GM04503 (cell line): ENCODE data around the gene ITCH.
A peak's percentile ranks its signal among the peaks of the same experiment; 100 is the strongest.
"Not testable (repeated sequence)": the region's sequence is repeated elsewhere in the genome, so short reads cannot be mapped to it uniquely, and the experiment has no call there.

Source experiments
- DNase-seq: peaks from one replicate; pipeline ENCODE4 v3.0.0-alpha.2; 2012; ENCODE audit warnings: low read depth

ITCH gene

DNA sequence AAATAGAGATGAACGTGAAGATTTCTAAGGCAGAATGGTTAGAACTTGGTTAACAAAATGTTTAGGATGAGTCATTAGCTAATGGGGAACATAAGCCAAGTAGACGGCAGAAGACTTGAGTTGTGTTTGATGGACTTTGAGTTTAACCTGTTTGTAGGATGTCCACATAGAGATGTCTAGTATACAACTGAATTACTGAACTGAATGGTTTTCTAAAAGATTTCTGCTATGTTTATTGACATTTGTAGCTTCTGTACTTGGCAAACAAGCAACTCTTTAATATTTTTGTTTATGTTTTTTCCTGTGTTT lies 98.7 kb downstream of the ITCH start:
- DNase-seq, result no peak

- no peak for DNase-seq
These were observed 105.9 kb downstream of the ITCH start for GRCh38 chr20:34468951-34469350.

DNA sequence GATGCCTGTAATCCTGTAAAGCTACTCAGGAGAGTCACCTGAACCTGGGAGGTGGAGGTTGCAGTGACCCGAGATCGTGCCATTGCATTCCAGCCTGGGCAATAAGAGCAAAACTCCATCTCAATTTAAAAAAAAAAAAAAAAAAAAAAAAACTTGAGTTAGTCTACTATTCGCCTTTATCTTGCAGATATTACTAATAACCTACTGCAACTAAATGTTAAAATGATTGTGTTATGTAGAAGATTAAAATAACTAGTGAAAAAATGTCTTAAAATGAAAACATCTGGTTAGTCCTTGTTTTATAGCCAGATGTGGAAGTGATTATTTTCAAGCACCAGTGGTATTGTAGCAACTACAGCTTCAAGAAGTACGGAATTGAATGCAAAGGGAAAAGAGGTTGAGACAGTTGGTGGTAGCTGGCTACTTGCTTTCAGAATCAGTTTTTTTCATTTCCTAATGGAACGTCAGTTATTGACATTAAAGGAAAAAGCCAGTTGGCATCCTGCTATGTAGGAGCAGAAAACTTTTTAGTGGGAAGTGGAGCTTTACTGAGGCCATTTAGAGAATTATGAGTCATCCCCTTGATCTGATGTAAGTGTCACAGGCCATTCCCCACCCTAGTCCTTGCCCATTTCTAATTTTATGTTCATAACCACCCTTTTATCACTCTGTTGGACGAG lies 109.3 kb downstream of the ITCH start:
- peak; percentile 39 for DNase-seq

GRCh38 chr20:34473262-34473883 lies 110.3 kb downstream of the ITCH start:
- DNase-seq, result no peak

DNA sequence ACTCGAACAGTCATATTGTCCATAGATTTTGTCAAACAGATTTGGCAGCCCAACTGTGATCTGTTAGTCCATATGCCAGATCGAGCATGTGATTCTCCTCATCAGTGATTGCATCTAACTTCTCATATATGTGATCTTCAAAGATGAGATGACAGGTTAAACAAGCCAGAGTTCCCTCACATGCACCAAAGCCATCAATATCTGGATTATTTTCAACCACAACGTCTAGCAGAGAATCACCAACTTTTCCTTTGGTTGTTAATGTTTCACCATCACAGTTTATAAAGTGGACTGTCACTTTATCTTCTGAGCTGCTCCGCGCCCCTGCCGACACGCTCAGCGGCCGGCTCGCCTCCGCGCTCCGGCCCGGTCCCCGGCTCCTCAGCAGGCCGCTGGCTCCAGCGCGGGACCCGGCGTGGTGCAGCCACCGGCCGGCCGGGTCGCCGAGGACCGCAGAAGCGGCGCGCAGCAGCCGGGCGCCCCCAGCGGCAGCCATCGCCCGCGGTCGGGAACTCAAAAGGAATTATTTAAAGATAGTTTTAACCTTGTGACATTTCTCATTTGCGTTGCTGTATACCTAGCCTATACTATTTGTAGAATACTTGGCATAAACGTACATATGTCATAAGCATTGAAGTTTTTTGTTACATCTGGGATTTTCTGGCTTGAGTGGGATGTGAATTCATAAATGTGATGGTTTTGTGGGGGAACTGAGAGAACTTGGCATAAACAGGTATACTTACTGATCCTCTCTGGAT lies 113.1 kb downstream of the ITCH start:
- no peak for DNase-seq

DNA sequence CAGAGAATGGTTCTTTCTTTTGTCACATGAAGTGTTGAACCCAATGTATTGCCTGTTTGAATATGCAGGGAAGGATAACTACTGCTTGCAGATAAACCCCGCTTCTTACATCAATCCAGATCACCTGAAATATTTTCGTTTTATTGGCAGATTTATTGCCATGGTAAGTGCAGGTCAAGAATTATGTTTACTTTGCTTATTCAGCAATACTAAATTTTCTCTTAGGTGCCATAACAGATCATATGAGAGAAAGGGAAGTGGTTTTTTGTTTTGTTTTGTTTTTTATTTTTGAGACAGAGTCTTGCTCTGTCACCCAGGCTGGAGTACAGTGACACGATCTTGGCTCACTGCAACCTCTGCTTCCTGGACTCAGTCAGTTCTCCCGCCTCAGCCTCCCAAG lies 116.6 kb downstream of the ITCH start:
- no peak for DNase-seq

DNA sequence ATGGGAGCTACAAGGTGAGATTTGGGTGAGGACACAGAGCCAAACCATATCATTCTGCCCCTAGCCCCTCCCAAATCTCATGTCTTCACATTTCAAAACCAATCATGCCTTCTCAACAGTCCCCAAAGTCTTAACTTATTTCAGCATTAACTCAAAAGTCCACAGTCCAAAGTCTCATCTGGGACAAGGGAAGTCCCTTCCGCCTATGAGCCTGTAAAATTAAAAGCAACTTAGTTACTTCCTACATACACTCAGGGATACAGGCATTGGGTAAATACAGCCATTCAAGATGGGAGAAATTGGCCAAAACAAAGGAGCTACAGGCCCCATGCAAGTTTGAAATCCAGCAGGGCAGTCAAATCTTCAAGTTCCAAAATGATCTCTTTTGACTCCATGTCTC lies 119.1 kb downstream of the ITCH start:
- DNase-seq, result not testable (repeated sequence)

- DNase-seq, result not testable (repeated sequence)
These were observed 120.6 kb downstream of the ITCH start for GRCh38 chr20:34483585-34484220.

- no peak for DNase-seq
These were observed 122.1 kb downstream of the ITCH start for GRCh38 chr20:34485068-34485634.

DNA sequence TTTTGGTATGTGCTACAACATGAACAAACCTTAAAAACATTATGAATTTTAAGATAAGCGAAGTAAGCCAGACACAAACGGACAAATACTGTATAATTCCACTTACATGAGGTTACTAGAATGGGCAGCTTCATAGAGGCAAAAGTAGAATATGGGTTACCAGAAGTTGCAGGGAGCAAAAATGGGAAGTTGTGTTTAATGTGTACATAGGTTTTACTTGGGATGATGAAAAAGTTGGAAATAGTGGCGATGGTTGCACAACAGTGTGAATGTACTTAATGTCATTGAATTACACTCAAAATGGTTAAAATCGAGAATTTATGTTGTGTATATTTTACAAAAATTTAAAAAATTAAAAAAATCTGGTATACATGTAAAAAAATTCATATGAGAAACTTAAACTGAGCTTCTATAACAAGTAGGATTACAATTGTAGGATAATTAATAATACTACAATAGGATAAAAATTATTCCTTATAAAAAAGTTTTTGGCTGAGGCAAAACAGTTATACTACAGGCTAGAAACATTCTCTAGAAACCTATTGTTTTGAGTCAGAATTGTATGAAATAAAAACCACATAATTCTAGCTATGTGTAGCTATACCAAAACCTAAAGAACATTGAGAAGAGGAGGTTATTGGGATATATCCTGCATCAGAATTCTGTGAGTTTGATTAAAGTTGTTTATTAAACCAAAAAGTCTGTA lies 128.3 kb downstream of the ITCH start:
- DNase-seq, result no peak

- DNase-seq, result no peak
These were observed 128.9 kb downstream of the ITCH start for GRCh38 chr20:34491932-34492509.

DNA sequence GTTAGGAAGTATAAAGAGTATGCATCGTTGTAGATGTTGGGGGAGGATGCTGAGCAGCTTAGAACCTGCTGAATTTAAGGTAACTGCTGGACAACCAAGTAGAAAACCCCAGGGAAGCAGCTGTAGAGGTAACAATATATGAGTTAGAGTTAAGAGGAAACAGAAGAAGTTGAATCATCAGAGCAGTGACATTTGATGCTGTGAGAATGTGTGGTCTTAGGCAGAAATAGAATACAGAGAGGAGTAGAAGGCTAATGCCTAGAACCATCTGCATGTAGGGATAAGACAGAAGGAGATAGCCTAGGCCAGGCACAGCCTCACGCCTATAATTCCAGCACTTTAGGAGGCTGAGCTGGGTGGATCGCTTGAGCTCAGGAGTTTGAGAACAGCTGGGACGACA lies 130.6 kb downstream of the ITCH start:
- no peak for DNase-seq

DNA sequence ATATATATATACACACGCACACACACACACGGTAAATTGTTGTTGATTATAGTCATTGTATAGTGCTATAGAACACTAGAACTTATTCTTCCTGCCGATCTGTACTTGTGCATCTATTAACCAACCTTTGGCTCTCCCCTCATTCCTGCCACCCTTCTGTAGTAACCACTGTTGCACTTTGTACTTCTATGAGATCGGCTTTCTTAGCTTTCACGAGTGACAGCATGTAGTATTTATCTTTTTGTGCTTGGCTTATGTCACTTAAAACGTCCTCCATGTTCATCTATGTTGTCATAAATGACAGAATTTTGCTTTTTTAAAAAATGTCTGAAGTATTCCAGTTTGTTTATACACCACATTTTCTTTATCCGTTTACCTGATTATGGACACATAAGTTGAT lies 132.2 kb downstream of the ITCH start:
- DNase-seq, result no peak

- DNase-seq, result no peak
These were observed 132.8 kb downstream of the ITCH start for GRCh38 chr20:34495916-34496315.

DNA sequence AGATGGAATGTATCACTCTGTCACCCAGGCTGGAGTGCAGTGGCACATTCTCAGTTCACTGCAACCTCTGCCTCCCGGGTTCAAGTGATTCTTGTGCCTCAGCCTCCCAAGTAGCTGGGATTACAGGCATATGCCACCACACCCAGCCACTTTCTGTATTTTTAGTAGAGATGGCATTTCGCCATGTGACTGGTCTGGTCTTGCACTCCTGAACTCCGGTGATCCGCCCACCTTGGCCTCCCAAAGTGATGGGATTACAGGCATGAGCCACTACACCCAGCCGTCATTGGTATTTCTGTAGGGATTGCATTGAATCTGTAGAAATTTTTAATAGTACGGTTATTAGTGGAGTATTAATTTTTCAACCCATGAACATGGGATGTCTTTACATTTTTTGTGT lies 134.5 kb downstream of the ITCH start:
- DNase-seq, result not testable (repeated sequence)

- no peak for DNase-seq
These were observed 137.8 kb downstream of the ITCH start for GRCh38 chr20:34500823-34501222.

DNA sequence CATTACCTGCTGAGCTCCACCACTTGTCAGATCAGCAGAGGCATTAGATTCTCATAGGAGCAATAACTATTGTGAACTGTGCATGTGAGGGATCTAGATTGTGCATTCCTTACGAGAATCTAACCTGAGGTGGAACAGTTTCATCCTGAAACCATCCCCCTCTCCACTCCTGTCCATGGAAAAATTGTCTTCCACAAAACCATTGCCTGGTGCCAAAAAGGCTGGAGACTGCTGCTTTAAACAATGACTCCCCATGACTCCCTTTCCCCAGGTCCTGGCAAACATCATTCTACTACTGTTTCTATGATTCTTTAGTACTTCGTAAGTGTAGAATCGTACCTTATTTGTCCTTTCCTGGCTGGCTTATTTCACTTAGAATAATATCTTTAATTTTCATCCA lies 143.4 kb downstream of the ITCH start:
- DNase-seq, result no peak

GRCh38 chr20:34507702-34508413 lies 144.8 kb downstream of the ITCH start:
- no peak for DNase-seq

GRCh38 chr20:34510575-34510974 lies 147.5 kb downstream of the ITCH start:
- DNase-seq, result no peak

- no peak for DNase-seq
These were observed 148.8 kb downstream of the ITCH start for GRCh38 chr20:34511891-34512265.
